Suprapubic skin (tissue), 4 donors: ENCODE results near the gene RAPGEF2. TPM values are rescaled to one million over a fixed set of nuclear protein-coding genes. Genes with fewer than 3 reads are reported as not detected.

ENCODE experiments used
- DNase-seq, 2 donors: peaks; one replicate each; pipeline ENCODE4 v3.0.0-alpha.2; 2019; ENCODE audit warnings: low spot score in 2 of 2
- H3K27ac ChIP-seq: fragments of 200-600 bp; sonication (generic); one replicate; pipeline ENCODE4 v1.5.1; 2019
- H3K27me3 ChIP-seq: fragments of 200-600 bp; sonication (generic); one replicate; pipeline ENCODE4 v1.5.1; 2019
- H3K36me3 ChIP-seq: fragments of 200-600 bp; sonication (generic); one replicate; pipeline ENCODE4 v1.5.1; 2019
- H3K4me1 ChIP-seq: fragments of 200-600 bp; sonication (generic); one replicate; pipeline ENCODE4 v1.5.1; 2019
- H3K4me3 ChIP-seq: fragments of 200-600 bp; sonication (generic); one replicate; pipeline ENCODE4 v1.5.1; 2019; ENCODE audit warnings: mild to moderate bottlenecking
- H3K9me3 ChIP-seq: fragments of 200-600 bp; sonication (generic); one replicate; pipeline ENCODE4 v1.5.1; 2019
- CTCF ChIP-seq, 2 donors: fragments of 200-600 bp in 1 of 2; fragments of 450-650 bp in 1 of 2; sonication (generic) in 1 of 2; IDR thresholded peaks; one replicate each; pipeline ENCODE4 v1.5.1; 2016 to 2019; ENCODE audit warnings: antibody characterized with exemption in 2 of 2, mild to moderate bottlenecking in 1 of 2, moderate library complexity in 1 of 2
- EP300 ChIP-seq: sonication (generic); formaldehyde crosslinking; IDR thresholded peaks from one replicate; pipeline ENCODE4 v1.6.1; 2017; ENCODE audit warnings: antibody characterized with exemption
- POLR2A ChIP-seq, 2 donors: fragments of 450-650 bp; IDR thresholded peaks; one replicate each; pipeline ENCODE4 v1.6.1; 2017; ENCODE audit warnings: antibody characterized with exemption in 2 of 2, mild to moderate bottlenecking in 2 of 2, moderate library complexity in 2 of 2
- POLR2AphosphoS5 ChIP-seq, 3 donors: sonication (generic); formaldehyde crosslinking; IDR thresholded peaks; one replicate each; pipeline ENCODE4 v1.6.1; 2017; ENCODE audit warnings: antibody characterized with exemption in 3 of 3
- WGBS: methylation state at CpG from one replicate; pipeline ENCODE4 v1.1.5; 2018; 5-methylcytosine and 5-hydroxymethylcytosine counted together
- total RNA-seq, 4 donors: library from RNA; depleted of rRNA; stranded (reverse); fragments of >200 nt; gene quantifications; one replicate each; pipeline ENCODE4 v1.1.0, GENCODE V29; 2016

The RAPGEF2 gene
- total RNA-seq, 4 donors from 2014 or later, result 31.3 to 62.4 (median 43.5) TPM

GRCh38 chr4:159221280-159221679, 118.4 kb downstream of the RAPGEF2 start:
- Histone ChIP-seq H3K27me3 (no peaks in the 10 kb centered on the region), H3K4me3 (no peak overlapping the region), H3K4me1 (no peaks in the 10 kb centered on the region), H3K36me3 (no peaks in the 10 kb centered on the region), H3K9me3 (no peaks in the 10 kb centered on the region), H3K27ac (no peak overlapping the region)
- 95% methylated on average over 3 of the region's 3 CpGs for WGBS
- TF ChIP-seq CTCF (IDR thresholded peaks at IDR 0.05) (no peak), EP300 (no peak), POLR2AphosphoS5 (IDR thresholded peaks at IDR 0.05) (no peak), POLR2A (IDR thresholded peaks at IDR 0.05) (no peak)
- no peak for DNase-seq

GRCh38 chr4:159222043-159222552, 119.2 kb downstream of the RAPGEF2 start:
- H3K27me3 ChIP-seq, result no peaks in the 10 kb centered on the region
- no peaks in the 10 kb centered on the region for H3K9me3 ChIP-seq
- peaks cover 3% of the 10 kb centered on the region for H3K4me1 ChIP-seq
- WGBS, result 90% methylated on average over 4 of the region's 4 CpGs
- no peak overlapping the region for H3K27ac ChIP-seq
- no peak for DNase-seq
- H3K36me3 ChIP-seq, result no peaks in the 10 kb centered on the region
- TF ChIP-seq POLR2A (IDR thresholded peaks at IDR 0.05) (no peak), EP300 (no peak), CTCF (IDR thresholded peaks at IDR 0.05) (no peak), POLR2AphosphoS5 (IDR thresholded peaks at IDR 0.05) (no peak)
- H3K4me3 ChIP-seq, result no peak overlapping the region

GRCh38 chr4:159224408-159224807, 121.5 kb downstream of the RAPGEF2 start:
- Histone ChIP-seq H3K4me1 (peaks cover 26% of the 10 kb centered on the region), H3K9me3 (no peaks in the 10 kb centered on the region), H3K36me3 (no peaks in the 10 kb centered on the region), H3K27me3 (no peaks in the 10 kb centered on the region), H3K4me3 (no peak overlapping the region), H3K27ac (no peak overlapping the region)
- TF ChIP-seq EP300, result no peak
- no peak for TF ChIP-seq POLR2AphosphoS5 (IDR thresholded peaks at IDR 0.05)
- no peak for TF ChIP-seq CTCF (IDR thresholded peaks at IDR 0.05)
- TF ChIP-seq POLR2A (IDR thresholded peaks at IDR 0.05), result no peak
- 94% methylated on average over 3 of the region's 3 CpGs for WGBS
- DNase-seq, result no peak

- TF ChIP-seq POLR2A (IDR thresholded peaks at IDR 0.05) (no peak), CTCF (IDR thresholded peaks at IDR 0.05) (no peak), EP300 (no peak), POLR2AphosphoS5 (IDR thresholded peaks at IDR 0.05) (no peak)
- Histone ChIP-seq H3K27me3 (no peaks in the 10 kb centered on the region), H3K36me3 (no peaks in the 10 kb centered on the region), H3K4me3 (peak overlapping the region; percentile 28), H3K4me1 (peaks cover 31% of the 10 kb centered on the region), H3K27ac (peak overlapping the region; percentile 60), H3K9me3 (no peaks in the 10 kb centered on the region)
- 45% methylated on average over 3 of the region's 3 CpGs for WGBS
- DNase-seq, result no peak
These were observed 124.5 kb downstream of the RAPGEF2 start for GRCh38 chr4:159227378-159227777.

- 20% methylated on average over 11 of the region's 11 CpGs for whole genome bisulfite sequencing
- peaks cover 31% of the 10 kb centered on the region for H3K4me1 ChIP-seq
- no peaks in the 10 kb centered on the region for H3K36me3 ChIP-seq
- TF ChIP-seq EP300 (no peak), CTCF (IDR thresholded peaks at IDR 0.05) (no peak), POLR2AphosphoS5 (IDR thresholded peaks at IDR 0.05) (no peak), POLR2A (IDR thresholded peaks at IDR 0.05) (no peak)
- no peaks in the 10 kb centered on the region for H3K27me3 ChIP-seq
- DNase-seq, result peak; percentile 75 to 80
- H3K27ac ChIP-seq, result peak overlapping the region; percentile 60
- peak overlapping the region; percentile 28 for H3K4me3 ChIP-seq
- no peaks in the 10 kb centered on the region for H3K9me3 ChIP-seq
These were observed 125.1 kb downstream of the RAPGEF2 start for GRCh38 chr4:159227984-159228383.
